ENCODE measurements around the gene RPL41. TPM values are rescaled to one million over a fixed set of nuclear protein-coding genes. Genes with fewer than 3 reads are reported as not detected.
A peak's percentile ranks its signal among the peaks of the same experiment; 100 is the strongest.

RPL41 gene
- total and polyA plus RNA-seq, 10 of the 15 experiments (the other 5 are each of a cell fraction or from before 2014, with no cell fraction given): 4,144 to 19,112 (median 8,004) TPM

- TF ChIP-seq ESRRA (IDR thresholded peaks at IDR 0.05; ENCODE audit: low read length): no peak
- no peak for TF ChIP-seq MXI1 (IDR thresholded peaks at IDR 0.05; ENCODE audit: low read depth, low read length)
- TF ChIP-seq PAX8 (IDR thresholded peaks at IDR 0.05): no peak
- no peak for TF ChIP-seq KAT2A (conservative IDR thresholded peaks at IDR 0.05; ENCODE audit: control insufficient read depth, low read depth, low read length)
- TF ChIP-seq BRCA1 (IDR thresholded peaks at IDR 0.05; ENCODE audit: low read depth, low read length): no peak
- TF ChIP-seq ZNF217 (IDR thresholded peaks at IDR 0.05): no peak
- TF ChIP-seq POLR2AphosphoS5 (IDR thresholded peaks at IDR 0.05; ENCODE audit: low read length): peak; percentile 3; the same call in 1 of the 2 replicates
- no peak for TF ChIP-seq CBX3 (IDR thresholded peaks at IDR 0.05; ENCODE audit: borderline replicate concordance, low read depth)
- TF ChIP-seq FOXK2 (IDR thresholded peaks at IDR 0.05): no peak
- TF ChIP-seq ZNF207 (IDR thresholded peaks at IDR 0.05; ENCODE audit: borderline replicate concordance): no peak
- no peak for TF ChIP-seq IRF3 (IDR thresholded peaks at IDR 0.05)
- no peak for TF ChIP-seq MYB (IDR thresholded peaks at IDR 0.05; ENCODE audit: borderline replicate concordance, low read depth, low read length)
- no peak for TF ChIP-seq E2F4 (IDR thresholded peaks at IDR 0.05; ENCODE audit: low read depth, low read length)
Observed at GRCh38 chr12:56159482-56160192, 43.2 kb downstream of the RPL41 start (continued).
